Tibial nerve (tissue), 4 donors: ENCODE results near the gene HSPA4L. TPM values are rescaled to one million over a fixed set of nuclear protein-coding genes. Genes with fewer than 3 reads are reported as not detected.
A peak's percentile ranks its signal among the peaks of the same experiment; 100 is the strongest.

Source experiments
- DNase-seq, 2 donors: peaks; one replicate each; pipeline ENCODE4 v3.0.0-alpha.2; 2019; ENCODE audit warnings: low spot score in 2 of 2
- H3K27ac ChIP-seq, 4 donors: fragments of 200-600 bp; sonication (generic) in 3 of 4; one replicate each; pipeline ENCODE4 v1.5.1; 2017 to 2019; ENCODE audit warnings: mild to moderate bottlenecking in 1 of 4
- H3K27me3 ChIP-seq, 2 donors: fragments of 200-600 bp; sonication (generic) in 1 of 2; one replicate each; pipeline versions ENCODE4 v1.5.1 to v1.6.0; 2017 to 2019
- H3K36me3 ChIP-seq, 3 donors: fragments of 200-600 bp; sonication (generic); one replicate each; pipeline ENCODE4 v1.5.1; 2018 to 2019
- H3K4me1 ChIP-seq, 4 donors: fragments of 200-600 bp; sonication (generic) in 3 of 4; one replicate each; pipeline ENCODE4 v1.5.1; 2017 to 2019
- H3K4me3 ChIP-seq, 4 donors: fragments of 200-600 bp; sonication (generic) in 3 of 4; one replicate each; pipeline ENCODE4 v1.5.1; 2017 to 2019; ENCODE audit warnings: mild to moderate bottlenecking in 1 of 4, moderate library complexity in 1 of 4
- H3K9me3 ChIP-seq, 4 donors: fragments of 200-600 bp; sonication (generic) in 3 of 4; one replicate each; pipeline ENCODE4 v1.5.1; 2017 to 2019
- CTCF ChIP-seq, 5 experiments: fragments of 200-600 bp in 3 of 5; fragments of 450-650 bp in 2 of 5; sonication (generic) in 3 of 5; IDR thresholded peaks; one replicate each; pipeline ENCODE4 v1.5.1; 2016 to 2019; ENCODE audit warnings: antibody characterized with exemption in 5 of 5, mild to moderate bottlenecking in 3 of 5, moderate library complexity in 2 of 5
- EP300 ChIP-seq, 2 donors: sonication (generic); formaldehyde crosslinking; IDR thresholded peaks; one replicate each; pipeline ENCODE4 v1.6.1; 2017; ENCODE audit warnings: antibody characterized with exemption in 2 of 2, mild to moderate bottlenecking in 1 of 2
- POLR2A ChIP-seq, 2 donors: fragments of 450-650 bp; IDR thresholded peaks; one replicate each; pipeline ENCODE4 v1.6.1; 2017; ENCODE audit warnings: antibody characterized with exemption in 2 of 2, mild to moderate bottlenecking in 2 of 2, moderate library complexity in 2 of 2
- WGBS, 2 donors: methylation state at CpG; one replicate each; pipeline ENCODE4 v1.1.5; 2018; 5-methylcytosine and 5-hydroxymethylcytosine counted together
- total RNA-seq, 4 donors: library from RNA; depleted of rRNA; stranded (reverse); fragments of >200 nt; gene quantifications; one replicate each; pipeline ENCODE4 v1.1.0, GENCODE V29; 2016

The HSPA4L gene
- total RNA-seq, 4 donors from 2014 or later = 3.3 to 7.6 (median 5.3) TPM

- H3K9me3 ChIP-seq = no peaks in the 10 kb centered on the region
- DNase-seq = no peak
- 41 to 51% methylated on average over 2 of the region's 2 CpGs for WGBS, 2 donors
- peaks cover 0 to 5% (median 0%) of the 10 kb centered on the region in 4 donors for H3K4me1 ChIP-seq
- H3K36me3 ChIP-seq = no peaks in the 10 kb centered on the region
- no peak overlapping the region for H3K27ac ChIP-seq
- no peaks in the 10 kb centered on the region for H3K27me3 ChIP-seq
- no peak overlapping the region for H3K4me3 ChIP-seq
- TF ChIP-seq CTCF (IDR thresholded peaks at IDR 0.05) (no peak), EP300 (IDR thresholded peaks at IDR 0.05) (no peak), POLR2A (IDR thresholded peaks at IDR 0.05) (no peak)
Measured at GRCh38 chr4:127778102-127778501, 4.0 kb upstream of the HSPA4L start.

- H3K27me3 ChIP-seq = no peaks in the 10 kb centered on the region
- WGBS, 2 donors = 94 to 95% methylated on average over 12 of the region's 12 CpGs
- DNase-seq = no peak
- H3K9me3 ChIP-seq = no peaks in the 10 kb centered on the region
- TF ChIP-seq POLR2A (IDR thresholded peaks at IDR 0.05) = no peak
- TF ChIP-seq EP300 (IDR thresholded peaks at IDR 0.05) = no peak
- TF ChIP-seq CTCF (IDR thresholded peaks at IDR 0.05) = no peak
- H3K36me3 ChIP-seq = no peaks in the 10 kb centered on the region
- no peak overlapping the region for H3K4me3 ChIP-seq
- peaks cover 0 to 21% (median 0%) of the 10 kb centered on the region in 4 donors for H3K4me1 ChIP-seq
- no peak overlapping the region for H3K27ac ChIP-seq
Measured at GRCh38 chr4:127780598-127780997, 1.5 kb upstream of the HSPA4L start.

- Histone ChIP-seq H3K4me3 (peak overlapping the region; percentile 63 to 73 (median 70)), H3K27me3 (no peaks in the 10 kb centered on the region), H3K4me1 (peaks cover 0 to 21% (median 0%) of the 10 kb centered on the region in 4 donors), H3K9me3 (no peaks in the 10 kb centered on the region), H3K27ac (peak overlapping the region; percentile 75 to 92 (median 81)), H3K36me3 (no peaks in the 10 kb centered on the region)
- TF ChIP-seq CTCF (IDR thresholded peaks at IDR 0.05) = no peak
- 14 to 18% methylated on average over 37 to 40 of the region's 43 CpGs for WGBS, 2 donors
- peak; percentile 18 to 32 for DNase-seq
Measured at GRCh38 chr4:127781300-127782024, 660 bp upstream of the HSPA4L start.

- no peak for TF ChIP-seq POLR2A (IDR thresholded peaks at IDR 0.05)
- TF ChIP-seq CTCF (IDR thresholded peaks at IDR 0.05) = peak in 1 of 5 experiments; percentile 22
- Histone ChIP-seq H3K27me3 (no peaks in the 10 kb centered on the region), H3K27ac (peak overlapping the region; percentile 75 to 92 (median 81)), H3K4me1 (peaks cover 0 to 21% (median 0%) of the 10 kb centered on the region in 4 donors), H3K9me3 (no peaks in the 10 kb centered on the region), H3K4me3 (peak overlapping the region; percentile 63 to 73 (median 70)), H3K36me3 (no peaks in the 10 kb centered on the region)
- DNase-seq = peak; percentile 59 to 61
- 0 to 1% methylated on average over 27 to 30 of the region's 30 CpGs for WGBS, 2 donors
Measured at GRCh38 chr4:127782025-127782274, 172 bp upstream of the HSPA4L start.

- Histone ChIP-seq H3K4me3 (peak overlapping the region; percentile 63 to 73 (median 70)), H3K27ac (peak overlapping the region; percentile 75 to 92 (median 81)), H3K36me3 (no peaks in the 10 kb centered on the region), H3K27me3 (no peaks in the 10 kb centered on the region), H3K4me1 (peaks cover 0 to 21% (median 0%) of the 10 kb centered on the region in 4 donors), H3K9me3 (no peaks in the 10 kb centered on the region)
- no peak for TF ChIP-seq CTCF (IDR thresholded peaks at IDR 0.05)
- no peak for TF ChIP-seq POLR2A (IDR thresholded peaks at IDR 0.05)
- peak; percentile 31 to 69 for TF ChIP-seq EP300 (IDR thresholded peaks at IDR 0.05)
- WGBS, 2 donors = 4 to 10% methylated on average over 25 of the region's 25 CpGs
- peak; percentile 46 to 57 for DNase-seq
Measured at GRCh38 chr4:127783026-127783769, 1.1 kb downstream of the HSPA4L start.
